ENCODE measurements around the gene RPL3. TPM values are rescaled to one million over a fixed set of nuclear protein-coding genes. Genes with fewer than 3 reads are reported as not detected.

RPL3 gene
- total RNA-seq, 1 donor from 2014 or later = 1,634 TPM

DNA sequence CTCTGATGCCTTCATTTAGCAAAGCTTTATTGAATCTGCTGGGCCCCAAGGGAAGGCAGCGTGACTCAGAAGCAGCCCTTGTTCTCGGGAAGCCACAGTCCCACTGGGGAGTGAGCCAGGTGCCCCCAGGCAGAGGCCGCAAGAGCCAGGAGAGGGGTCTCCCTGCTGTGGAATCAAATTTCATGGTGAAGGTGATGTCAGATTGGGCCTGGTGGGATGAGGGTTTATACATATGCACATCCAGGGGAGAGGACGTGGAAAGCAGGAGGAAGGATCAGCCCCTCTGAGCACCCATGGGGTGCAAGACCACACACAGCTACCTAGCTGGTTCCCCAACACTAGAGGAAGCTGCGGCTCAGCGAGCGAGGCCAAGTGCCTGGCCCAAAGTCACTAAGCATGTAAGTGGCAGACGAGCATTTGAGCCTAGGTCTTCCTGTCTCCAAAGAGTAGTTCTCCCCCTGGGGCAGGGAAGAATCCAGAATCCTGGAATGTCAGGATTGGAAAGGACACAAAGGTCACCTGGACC lies 32.3 kb upstream of the RPL3 start:
- TF ChIP-seq, protein P1, sequence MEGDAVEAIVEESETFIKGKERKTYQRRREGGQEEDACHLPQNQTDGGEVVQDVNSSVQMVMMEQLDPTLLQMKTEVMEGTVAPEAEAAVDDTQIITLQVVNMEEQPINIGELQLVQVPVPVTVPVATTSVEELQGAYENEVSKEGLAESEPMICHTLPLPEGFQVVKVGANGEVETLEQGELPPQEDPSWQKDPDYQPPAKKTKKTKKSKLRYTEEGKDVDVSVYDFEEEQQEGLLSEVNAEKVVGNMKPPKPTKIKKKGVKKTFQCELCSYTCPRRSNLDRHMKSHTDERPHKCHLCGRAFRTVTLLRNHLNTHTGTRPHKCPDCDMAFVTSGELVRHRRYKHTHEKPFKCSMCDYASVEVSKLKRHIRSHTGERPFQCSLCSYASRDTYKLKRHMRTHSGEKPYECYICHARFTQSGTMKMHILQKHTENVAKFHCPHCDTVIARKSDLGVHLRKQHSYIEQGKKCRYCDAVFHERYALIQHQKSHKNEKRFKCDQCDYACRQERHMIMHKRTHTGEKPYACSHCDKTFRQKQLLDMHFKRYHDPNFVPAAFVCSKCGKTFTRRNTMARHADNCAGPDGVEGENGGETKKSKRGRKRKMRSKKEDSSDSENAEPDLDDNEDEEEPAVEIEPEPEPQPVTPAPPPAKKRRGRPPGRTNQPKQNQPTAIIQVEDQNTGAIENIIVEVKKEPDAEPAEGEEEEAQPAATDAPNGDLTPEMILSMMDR (conservative IDR thresholded peaks at IDR 0.05; ENCODE audit: low read depth, low read length) = no peak
- no peak for DNase-seq (ENCODE audit: low read depth)
- H3K4me3 ChIP-seq (ENCODE audit: low read depth, low read length) = no peak overlapping the region

DNA sequence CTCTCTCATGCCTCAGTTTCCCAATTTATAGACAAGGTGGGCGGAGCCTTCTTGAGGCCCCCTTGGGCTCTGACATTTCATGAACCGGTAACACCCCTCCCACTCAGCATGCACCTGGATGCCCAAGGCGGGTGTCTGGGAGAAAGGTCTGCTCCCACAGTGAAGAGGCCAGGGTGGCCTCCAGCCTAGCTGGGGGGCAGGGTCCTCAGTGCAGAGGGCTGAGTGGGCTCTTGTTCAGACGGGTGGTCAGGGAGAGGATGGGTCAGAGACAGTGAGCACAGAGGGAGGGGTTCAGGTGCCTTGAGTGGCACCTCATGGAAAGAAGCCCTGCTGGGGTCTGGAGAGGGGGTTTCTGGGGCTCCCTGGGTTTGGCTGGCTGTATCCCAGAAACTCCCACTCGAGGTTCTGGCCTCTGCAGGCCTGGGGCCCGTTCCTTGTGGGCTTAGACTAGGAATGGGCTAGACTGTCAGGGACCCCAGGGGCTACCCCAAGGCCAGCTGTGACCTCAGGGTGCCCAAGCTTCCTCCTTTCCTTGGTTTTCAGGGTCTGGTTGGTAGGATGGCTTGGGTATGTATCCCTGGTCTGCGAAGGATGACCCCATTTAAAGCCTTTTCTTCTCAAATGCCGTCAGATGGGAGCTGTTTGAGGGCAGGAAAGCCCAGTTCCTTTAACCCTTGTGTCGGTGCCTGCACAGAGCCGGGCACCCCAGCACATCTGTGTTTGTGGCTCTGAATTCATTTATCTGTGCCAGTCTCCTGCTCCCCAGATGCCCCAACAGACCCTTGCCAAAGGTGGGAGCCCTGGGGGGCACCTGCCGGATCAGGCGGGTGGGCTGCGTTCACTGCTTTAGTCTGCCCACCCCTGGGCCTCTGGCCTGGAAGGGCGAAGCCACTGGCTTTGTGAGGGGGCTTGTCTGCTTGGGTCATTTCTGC lies 31.6 kb upstream of the RPL3 start:
- H3K4me3 ChIP-seq (ENCODE audit: low read depth, low read length) = peak overlapping the region; percentile 43
- DNase-seq (ENCODE audit: low read depth) = no peak
- TF ChIP-seq, protein P1 (conservative IDR thresholded peaks at IDR 0.05; ENCODE audit: low read depth, low read length) = no peak

DNA sequence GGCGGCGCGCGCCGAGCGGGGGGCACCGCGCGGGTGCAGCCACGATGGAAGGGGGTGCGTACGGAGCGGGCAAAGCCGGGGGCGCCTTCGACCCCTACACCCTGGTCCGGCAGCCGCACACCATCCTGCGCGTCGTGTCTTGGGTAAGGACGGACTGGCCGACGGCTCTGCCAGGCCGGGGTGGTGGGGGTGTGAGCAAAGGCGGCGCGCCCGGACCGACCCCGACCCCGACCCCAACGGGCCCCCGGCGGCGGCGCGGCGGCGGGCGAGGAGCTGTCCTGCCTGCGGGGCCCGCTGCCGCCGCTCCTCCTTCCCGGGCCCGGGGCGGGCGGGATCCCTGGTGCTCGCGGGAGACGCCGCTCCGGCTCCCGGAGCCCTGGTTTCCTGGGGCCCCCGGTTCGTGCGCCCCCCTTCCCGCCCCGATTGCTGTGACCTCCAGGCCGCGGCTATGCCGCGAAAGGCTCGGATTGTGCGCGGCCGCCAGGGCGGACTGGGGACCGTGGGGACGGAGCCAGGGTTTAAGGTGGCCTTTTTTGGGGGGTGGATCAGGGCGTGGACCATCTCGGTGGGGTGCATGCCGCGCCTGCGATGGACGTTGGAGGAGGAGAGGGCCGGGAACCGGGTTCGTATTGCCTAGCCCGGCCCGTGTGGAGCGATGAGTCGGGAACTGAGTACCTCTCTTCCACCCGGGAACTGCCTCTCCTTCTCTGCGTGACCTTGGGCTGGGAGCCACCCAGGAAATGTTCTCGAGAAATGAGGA lies 30.7 kb upstream of the RPL3 start, which contains the start of gene SYNGR1:
SYNGR1 (plus strand) TSS at position 25 of the 760 bp plus-strand sequence; CDS start at position 45, 20 bp downstream.
- H3K4me3 ChIP-seq (ENCODE audit: low read depth, low read length) = peak within 1 kb of the TSS; percentile 48
- no peak for DNase-seq (ENCODE audit: low read depth)
- TF ChIP-seq, protein P1 (conservative IDR thresholded peaks at IDR 0.05; ENCODE audit: low read depth, low read length) = no peak

DNA sequence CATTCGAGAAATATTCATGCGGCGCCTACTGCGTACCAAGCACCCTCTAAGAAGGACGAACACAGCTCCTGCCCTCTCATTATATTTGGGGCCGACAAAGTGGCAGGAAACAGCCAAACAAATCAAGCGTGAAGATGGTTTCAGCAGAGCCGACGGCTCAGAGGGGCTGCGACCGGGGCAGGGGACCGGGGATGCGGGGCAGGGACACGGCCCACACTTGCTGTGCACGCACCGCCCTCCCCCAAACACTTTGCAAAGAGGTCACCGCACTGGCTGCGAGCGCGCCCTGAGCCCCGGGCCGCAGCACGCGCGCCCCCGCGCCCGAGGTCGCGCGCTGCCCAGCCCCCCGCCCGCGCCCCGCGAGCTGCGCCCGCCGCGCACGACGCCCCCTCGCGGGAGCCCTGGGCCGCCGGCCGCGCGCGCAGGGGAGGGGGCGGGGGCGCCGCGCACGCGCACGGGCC lies 30.1 kb upstream of the RPL3 start:
- H3K4me3 ChIP-seq (ENCODE audit: low read depth, low read length) = peak overlapping the region; percentile 48
- DNase-seq (ENCODE audit: low read depth) = no peak
- TF ChIP-seq, protein P1 (conservative IDR thresholded peaks at IDR 0.05; ENCODE audit: low read depth, low read length) = no peak

DNA sequence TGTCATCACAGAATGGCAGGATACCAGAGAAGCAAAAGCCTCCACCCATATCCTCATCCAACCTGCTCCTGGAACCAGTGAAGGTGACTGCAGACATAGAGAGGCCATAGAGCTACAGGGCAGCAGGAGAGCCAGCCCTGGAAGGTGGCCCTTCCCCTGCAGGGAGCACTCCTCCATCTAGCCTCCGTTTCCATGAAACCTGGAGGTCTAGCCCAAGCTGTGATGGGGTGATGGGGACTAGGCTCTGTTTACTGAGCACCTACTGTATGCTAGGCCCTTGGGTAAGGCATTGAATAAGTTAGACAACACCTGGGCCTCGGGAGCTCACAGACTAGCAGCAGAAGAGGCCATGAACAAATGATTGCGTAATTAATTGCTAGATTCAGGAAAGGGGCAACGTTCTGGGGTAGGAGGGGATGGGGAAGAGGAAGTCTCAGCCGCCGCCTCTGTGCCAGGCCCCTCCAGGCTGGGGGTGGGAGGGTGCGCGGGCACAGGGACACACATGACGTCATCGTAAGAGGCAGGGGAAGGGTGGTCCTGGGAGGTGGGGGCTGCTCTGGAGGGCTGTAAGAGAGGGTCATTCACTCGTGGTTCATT lies 29.6 kb upstream of the RPL3 start:
- TF ChIP-seq, protein P1 (conservative IDR thresholded peaks at IDR 0.05; ENCODE audit: low read depth, low read length) = no peak
- peak overlapping the region; percentile 48 for H3K4me3 ChIP-seq (ENCODE audit: low read depth, low read length)
- no peak for DNase-seq (ENCODE audit: low read depth)

DNA sequence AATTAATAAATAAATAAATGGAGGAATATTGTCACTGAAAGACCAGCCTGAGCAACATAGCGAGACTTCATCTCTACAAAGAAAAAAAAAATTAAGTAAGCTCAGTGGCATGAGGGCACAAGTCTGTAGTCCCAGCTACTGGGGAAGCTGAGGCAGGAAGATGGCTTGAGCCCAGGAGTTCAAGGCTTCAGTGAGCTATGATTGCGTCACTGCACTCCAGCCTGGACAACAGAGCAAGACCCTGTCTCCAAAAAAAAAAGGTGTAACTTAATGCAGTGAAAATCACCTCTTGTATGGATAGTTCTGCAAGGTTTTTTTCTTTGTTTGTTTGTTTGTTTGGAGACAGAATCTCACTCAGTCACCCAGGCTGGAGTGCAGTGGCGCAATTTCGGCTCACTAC lies 25.8 kb upstream of the RPL3 start:
- no peak for DNase-seq (ENCODE audit: low read depth)
- H3K4me3 ChIP-seq (ENCODE audit: low read depth, low read length) = no peak overlapping the region
- TF ChIP-seq, protein P1 (conservative IDR thresholded peaks at IDR 0.05; ENCODE audit: low read depth, low read length) = no peak

All from epithelial cell of proximal tubule (primary cell).